ENCODE measurements around the gene PRR29.

The PRR29 gene

DNA sequence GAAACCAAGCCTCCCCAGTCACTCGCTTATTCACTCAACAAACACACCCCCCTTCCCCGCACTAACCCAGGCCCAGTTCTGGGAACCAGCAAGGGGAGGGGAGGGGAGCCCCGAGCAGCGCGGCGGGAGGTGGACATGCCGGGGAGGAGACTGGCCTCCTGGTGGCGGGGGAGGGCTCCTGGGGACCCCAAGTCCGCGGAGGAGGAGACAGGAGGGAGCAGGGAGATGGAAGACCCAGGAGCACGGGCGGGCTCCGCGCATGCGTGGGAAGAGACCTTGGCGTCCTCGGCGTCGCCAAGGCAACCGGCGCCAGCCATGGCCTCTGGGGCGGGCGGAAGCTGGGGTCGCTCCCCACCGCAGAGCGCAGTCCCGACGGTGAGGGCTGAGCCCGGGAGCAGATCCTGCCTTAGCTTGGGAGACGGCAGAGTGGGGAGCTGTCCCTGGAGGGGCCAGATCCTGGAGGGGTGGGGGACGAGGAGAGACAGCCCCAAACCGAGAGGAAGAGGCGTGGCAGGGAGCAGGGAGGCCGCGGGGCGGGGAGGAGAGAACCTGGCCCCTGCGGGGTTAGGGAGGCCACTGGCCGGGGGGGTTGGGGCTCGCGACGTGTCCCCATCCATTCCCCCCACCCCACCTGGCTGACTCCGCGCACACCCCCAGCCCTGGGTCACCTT is at the start of gene PRR29:
TSS of gene PRR29 (plus strand) at position 302 of the 671 bp plus-strand sequence. CDS start at position 316, 14 bp downstream.
- peak; percentile 86 for DNase-seq

GRCh38 chr17:63948521-63948920 is 49.6 kb upstream of the PRR29 start:
- DNase-seq = no peak

DNA sequence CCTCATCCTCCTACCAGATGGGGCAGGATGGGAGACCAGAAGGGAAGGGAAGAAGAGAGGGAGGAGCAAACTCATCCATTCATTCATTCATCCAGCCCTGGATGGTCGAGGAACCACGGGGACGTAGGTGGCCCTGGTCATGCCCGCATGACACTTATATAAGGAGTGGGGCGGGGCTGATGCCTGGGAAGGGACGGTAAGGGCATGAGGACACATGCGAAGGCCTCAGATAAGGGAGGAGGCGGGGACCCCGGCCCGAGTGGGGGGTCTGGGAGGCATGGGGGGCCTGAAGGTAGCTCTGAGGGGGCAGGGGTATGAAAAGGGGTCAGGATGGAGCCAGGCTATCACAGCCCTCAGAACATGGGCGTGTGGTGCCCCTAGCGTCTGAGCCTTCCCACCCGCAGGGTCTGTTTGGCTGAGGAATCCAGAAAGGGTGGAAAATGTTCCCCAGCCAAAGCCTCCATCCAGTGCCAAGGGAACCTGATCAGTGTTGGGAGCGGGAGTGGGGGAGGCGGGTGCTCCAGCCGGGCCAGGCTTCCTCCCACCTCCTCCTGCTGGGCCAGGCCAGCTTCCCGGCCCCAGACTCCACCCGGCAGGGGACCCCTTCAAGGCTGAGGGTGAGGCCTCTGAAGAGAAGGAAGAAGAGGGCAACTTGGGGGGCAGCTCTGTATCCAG is 48.4 kb upstream of the PRR29 start:
- no peak for DNase-seq

DNA sequence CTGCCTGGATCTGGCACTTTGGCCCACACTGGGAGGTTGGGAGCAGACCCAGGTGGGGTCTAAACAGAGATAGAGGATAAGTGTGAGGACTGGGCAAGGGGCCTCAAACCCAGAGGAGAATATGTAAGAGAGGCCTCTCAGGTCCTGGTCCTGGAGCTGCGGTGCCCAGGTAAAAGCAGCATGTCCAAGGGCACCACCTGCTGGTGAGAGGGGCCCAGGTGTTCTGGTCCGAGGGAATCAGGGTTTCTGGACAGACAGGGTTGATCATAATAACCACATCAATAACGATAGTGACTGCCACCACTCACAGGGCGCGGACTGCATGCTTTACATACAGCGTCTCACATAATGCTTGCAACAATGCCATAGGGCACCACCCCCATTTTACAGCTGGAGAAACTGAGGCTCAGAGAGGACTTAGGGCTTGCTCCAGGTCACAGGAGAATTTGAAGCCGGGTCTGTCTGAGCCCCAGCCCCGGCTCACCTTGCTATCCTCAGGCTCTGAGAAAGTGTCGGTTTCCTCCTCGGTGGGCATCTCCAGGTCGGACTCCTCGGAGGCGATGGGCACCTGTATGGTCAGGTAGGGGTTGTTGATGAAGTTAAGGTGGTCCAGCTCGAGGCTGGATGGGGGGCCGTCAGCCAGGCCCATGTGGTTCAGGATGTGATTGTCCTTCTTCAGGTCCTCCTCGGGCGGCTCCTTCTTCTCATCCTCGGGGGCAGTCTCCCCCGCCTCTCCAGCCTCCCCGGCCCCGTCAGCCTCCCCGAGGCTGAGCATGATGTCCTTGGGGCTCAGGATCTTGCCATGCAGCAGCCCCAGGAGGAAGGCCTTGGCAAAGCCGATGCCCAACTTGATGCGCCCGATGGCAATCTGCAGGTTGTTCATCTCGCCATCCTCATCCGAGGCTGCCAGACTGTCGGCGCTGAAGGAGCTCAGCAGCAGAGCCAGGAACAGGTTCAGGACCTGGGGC is 46.9 kb upstream of the PRR29 start:
- peak; percentile 52 for DNase-seq

DNA sequence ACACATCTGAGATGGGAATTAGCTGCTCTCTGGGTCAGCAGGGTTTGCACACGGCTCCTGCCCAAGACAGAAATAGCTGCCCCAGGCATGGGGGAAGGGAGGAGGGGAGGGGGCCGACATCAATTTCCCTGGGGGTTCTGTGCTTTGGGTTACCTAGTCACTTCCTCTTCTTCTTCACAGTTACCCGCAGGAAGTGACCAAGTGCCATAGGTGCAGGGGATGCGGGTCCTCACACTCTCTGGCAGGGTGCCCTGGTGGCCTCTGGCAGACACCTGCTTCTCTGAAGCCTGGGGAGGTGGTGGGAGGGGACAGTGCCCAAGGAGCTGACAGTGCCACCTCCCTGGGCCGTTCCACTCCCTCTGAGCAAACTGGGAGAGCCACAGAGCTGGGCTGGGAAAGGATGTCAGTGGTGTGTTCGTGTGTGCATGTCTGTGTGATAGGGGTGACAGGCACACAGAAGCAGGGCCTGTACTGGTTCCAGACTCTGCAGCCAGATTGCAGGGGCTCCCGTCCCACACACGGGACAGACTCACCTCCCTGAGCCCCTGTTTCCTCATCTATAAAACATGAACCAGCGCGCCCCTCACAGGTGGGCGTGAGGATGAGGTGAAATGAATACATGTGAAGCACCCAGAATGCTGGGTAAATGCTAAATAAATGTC is 43.6 kb upstream of the PRR29 start:
- DNase-seq = no peak

DNA sequence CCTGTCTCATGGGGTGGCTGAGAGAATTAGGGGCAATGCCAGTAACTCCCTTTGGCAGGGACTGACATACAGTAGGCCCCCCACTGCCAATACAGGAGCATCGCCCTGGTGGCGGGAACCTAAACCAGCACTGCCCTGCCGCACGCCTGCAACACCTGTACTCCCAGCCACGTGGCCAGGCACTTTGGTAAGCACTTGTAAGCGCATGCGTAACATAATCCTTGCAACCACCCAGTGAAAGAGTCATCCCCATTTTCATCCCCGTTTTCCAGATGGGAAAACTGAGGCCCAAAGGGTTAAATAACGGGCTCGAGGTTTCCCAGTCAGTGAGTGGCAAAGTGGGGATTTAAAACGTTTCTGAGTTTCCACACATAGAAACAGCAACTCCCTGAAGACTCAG is 42.9 kb upstream of the PRR29 start:
- DNase-seq = no peak

DNA sequence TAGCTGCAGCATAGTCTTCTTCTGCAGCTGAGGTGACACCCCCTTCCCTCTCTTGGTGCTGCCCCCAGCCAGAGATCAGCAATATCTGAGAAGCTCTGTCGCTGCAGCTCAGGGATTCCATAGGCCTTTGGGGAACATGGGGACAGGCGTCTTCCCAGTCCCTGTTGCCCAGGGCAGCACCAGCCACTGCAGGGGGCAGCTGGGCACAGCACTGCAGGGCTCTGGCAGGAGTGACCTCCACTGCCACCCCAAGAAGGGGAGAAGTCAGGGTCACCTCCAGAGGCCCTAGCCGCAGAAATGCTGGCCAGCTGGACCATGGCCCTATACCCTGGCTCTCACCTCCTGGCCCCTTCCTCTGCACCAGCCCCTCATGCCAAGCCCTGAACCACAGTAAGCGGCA is 42.4 kb upstream of the PRR29 start:
- no peak for DNase-seq

- no peak for DNase-seq
Measured at GRCh38 chr17:63956296-63956920, 41.7 kb upstream of the PRR29 start.

- DNase-seq = no peak
Measured at GRCh38 chr17:63960006-63960405, 38.1 kb upstream of the PRR29 start.

DNA sequence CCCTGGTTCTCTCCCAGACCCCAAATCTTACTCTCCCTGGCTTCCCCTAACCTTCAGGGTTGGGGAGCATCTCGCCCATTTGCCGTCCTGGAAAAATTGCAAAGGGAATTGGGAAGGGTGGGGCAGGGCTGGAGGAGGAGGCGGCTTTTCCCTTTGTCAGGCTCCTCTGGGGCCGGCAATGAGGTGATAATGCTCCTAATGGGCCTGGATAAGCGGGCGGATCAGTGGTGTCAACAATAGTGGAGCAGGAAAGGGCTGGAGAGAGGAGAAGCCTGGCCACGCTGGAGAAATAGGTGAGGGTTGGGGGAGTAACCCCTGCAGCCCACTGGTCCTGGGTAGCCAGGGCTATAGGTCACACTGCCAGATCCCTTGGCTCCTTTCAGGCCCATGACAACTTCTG is 37.7 kb upstream of the PRR29 start:
- DNase-seq = no peak

- DNase-seq = peak; percentile 80
Measured at GRCh38 chr17:63961355-63962212, 36.6 kb upstream of the PRR29 start.

GRCh38 chr17:63962298-63962744 is 35.8 kb upstream of the PRR29 start:
- peak; percentile 24 for DNase-seq

GRCh38 chr17:63963123-63963522 is 35.0 kb upstream of the PRR29 start:
- no peak for DNase-seq

- DNase-seq = no peak
Measured at GRCh38 chr17:63966646-63967264, 31.4 kb upstream of the PRR29 start.

GRCh38 chr17:63967953-63968352 is 30.2 kb upstream of the PRR29 start:
- no peak for DNase-seq

- DNase-seq = no peak
Measured at GRCh38 chr17:63969278-63969677, 28.9 kb upstream of the PRR29 start.

DNA sequence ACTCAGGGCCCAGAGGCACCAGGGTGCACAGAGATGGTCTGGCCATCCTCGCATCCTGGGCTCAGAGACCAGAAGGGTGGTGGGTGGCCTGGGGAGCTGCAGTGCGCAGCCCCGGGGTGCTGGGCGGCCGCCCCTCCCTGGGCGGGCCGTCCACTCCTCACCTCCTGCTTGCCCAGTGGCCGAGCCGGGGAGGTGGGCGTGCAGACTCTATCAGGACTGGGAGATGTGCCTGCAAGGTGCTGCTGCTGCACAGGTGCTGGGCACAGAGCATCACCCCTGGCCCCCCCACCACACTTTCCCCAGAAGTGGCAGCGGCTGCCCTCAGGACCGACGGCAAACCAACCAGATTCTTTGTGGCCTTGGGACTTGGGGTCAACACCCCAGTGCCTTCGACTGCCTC is 25.4 kb upstream of the PRR29 start, which contains the start of gene SCN4A:
TSS of gene SCN4A (minus strand) at position 123 of the 400 bp plus-strand sequence. CDS start at position 46, 77 bp downstream.
- no peak for DNase-seq

DNA sequence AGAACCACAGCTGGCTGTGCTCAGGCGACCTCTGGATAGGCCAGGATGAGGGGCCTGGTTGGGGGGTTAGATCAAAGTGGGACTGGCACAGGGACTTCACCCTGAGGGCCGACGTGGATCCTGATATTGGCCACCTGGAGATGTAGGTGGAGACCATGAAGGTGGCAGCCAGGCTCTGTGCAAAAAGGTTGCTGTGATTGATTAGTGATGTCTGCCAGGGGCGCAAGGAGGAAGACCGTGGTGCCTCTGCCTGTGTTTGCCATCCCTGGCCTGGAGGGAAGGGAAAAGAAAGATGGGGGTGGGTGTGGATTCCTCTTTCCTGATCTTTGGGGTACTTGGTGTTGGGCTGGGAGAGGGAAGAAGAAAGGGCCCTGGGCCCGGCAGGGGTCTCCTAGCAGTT is 24.9 kb upstream of the PRR29 start:
- DNase-seq = no peak

DNA sequence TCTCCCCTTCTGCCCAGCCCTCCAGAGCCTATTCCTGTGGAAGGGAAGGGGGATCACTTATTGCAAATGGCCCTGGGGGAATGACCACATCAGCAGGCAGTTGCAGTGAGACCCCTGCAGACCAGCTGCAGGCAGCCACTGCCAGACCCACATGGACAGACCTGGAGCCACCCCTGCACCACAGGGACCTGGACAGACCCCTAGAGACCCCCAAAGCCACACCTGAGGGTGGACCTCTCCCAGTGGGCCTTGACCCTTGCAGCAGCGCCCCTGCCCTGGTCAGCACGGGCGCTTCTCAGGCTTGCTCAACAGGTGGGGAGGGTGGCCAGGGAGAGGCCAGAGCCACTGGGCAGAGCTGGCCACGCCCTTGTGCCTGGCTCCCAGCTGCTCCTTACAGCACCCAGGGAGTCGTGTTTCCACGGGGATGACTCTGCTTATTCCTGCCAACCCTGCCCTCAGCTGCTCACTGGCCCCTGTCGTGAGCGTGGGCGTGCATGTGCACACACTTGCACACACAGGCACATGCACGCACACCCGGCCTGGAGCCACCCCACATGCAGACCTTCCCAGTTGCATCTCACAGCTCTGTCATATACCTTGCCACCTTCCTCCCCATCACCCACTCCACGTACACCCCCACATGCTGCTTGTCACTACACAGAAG is 24.1 kb upstream of the PRR29 start:
- DNase-seq = peak; percentile 67

- no peak for DNase-seq
Measured at GRCh38 chr17:63974594-63975192, 23.5 kb upstream of the PRR29 start.

Data from NCI-H146 (cell line).